GM20431 (cell line): ENCODE data around the gene PLAC9.

Experiments used
- in situ Hi-C: fragments of 300-500 bp; cut with MseI, MboI; formaldehyde crosslinking; loops from one replicate; pipeline ENCODE4 v1.15.0; 2020; ENCODE audit warnings: low sequenced_read_pairs; ENCODE audit not compliant: unreplicated experiment

The PLAC9 gene

GRCh38 chr10:80158126-80158525 lies 25.6 kb downstream of the PLAC9 start:
- in situ Hi-C loops: no loop called here

DNA sequence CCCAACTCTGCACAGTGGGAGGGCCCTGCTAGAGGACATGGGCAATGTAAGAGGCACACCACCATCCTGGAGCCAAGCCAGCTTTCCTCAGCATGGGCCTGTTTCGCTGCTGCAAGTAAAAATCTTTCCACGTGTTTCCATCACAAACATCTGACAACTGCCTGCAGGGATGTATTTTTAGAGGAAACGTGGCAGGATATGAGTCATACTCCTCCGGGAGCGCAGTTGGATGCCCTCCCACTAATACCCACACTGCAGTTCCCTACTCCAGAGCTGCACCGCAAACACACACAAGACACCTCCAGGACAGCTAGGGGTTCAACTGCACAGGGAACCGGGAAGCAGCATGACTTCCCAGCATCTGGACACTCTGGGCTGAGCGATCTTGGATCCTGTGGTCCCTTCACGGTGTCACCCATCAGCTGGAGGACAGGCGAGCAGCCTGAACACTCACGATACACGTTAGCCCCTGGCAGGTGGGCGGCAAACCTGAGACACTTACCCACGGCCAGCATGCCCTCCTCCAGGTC lies 26.1 kb downstream of the PLAC9 start:
- in situ Hi-C loops: no loop called here

DNA sequence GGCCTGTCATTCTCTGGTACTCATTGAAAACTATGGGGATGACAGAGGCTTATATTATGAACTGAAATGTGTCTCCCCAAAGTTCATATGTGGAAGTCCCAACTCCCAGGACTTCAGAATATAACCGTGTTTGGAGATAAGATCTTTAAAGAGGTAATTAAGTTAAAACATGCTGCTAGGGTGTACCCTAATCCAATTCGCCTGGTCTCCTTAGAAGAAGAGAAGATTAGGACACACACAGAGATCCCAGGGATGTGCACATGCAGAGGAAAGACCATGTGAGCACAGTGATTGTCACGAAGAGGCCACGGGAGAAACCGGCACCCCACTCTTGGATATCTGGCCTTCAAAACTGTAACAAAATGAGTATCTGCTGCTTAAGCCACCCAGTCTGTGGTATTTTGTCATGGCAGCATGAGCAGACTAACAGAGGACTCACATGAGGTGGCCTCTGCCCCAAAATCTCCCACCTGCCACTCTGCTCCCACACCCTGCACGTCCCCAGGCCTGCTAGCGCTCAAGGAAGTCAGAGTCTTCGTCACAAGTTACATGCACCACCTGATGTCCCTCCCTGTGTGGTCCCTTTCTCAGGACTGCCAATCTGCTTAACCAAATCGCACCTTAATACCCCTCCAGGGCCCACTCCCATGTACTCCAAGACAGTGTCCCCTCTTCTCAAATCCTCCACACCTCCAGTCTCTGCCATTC lies 26.8 kb downstream of the PLAC9 start:
- in situ Hi-C loops: no loop called here

DNA sequence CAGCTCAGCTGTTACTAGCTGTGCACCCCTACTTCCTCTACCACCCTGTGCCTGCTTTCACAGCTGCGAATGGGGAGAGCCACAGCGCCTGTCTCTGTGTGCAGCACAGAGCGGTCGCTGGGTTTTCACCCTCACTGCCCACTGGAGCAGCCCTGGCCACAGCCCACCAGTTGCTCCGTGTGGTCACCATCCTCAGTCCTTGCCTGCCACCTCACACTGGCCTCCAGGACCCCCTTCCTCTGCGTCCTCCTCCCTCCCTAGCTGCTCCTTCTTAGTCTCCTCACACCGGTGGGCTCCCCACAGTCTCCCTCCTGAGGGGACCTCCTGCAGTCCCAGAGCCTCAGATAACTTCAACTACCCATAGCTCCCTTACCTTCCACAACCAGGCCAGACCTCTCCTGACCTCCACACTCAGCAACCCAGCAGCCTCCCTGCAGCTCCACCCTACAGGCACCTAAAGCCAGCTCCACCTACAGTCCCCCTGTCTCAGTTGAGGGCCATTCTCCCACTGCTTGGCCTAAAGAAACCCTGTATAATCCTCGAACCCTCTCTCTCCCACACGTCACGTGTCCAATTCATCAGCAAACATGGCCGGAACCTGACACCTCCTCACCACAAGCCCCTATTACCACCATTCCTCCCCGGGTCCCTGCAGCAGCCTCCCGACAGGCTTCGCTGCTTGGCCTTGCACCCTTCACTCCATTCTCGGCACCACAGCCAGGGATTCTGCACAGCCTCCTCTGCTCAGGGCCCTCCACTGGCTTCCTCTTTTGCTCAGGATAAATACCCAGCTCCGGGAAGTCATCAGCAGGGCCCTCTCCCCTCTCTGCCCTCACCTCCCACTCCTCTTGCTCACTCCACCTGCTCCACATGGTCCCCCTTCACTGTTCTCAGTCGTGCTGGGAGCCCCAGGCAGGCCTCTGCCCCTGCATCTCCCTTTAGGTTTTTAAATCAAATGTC lies 28.1 kb downstream of the PLAC9 start:
- in situ Hi-C loops: no loop called here

- in situ Hi-C loops: no loop called here
Observed at GRCh38 chr10:80161321-80162083, 29.0 kb downstream of the PLAC9 start.

DNA sequence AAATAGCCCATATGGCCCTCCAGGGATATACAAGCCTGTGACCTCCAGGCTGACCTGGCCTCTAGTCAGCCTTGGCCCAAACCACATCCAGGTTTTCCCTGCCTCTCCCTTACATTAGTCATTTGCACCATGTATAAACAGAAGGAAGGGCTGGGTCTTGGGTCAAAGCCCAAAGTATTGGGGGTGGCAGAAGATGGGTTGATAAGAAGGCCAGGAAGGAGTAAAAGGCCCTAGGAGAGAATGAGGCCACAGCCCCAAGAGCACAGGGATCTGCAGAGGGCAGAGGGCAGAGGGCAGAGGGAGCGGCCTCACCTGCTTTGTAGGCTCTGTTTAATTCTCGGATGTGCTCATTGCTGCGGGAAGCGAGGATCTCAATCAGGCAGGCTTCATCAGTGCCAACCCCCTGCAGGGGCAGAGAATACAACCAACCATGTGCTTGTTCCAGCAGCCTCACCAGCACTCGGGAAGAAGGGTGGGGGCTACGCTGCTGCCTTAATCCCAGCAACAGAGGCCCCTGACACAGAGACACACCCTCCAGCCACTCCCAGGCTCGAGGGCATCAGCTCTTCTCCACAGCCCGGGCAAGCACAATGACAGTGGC lies 31.3 kb downstream of the PLAC9 start:
- in situ Hi-C loops: no loop called here

GRCh38 chr10:80164596-80164995 lies 32.1 kb downstream of the PLAC9 start:
- in situ Hi-C loops: no loop called here

- in situ Hi-C loops: no loop called here
Observed at GRCh38 chr10:80165173-80165572, 32.6 kb downstream of the PLAC9 start.

DNA sequence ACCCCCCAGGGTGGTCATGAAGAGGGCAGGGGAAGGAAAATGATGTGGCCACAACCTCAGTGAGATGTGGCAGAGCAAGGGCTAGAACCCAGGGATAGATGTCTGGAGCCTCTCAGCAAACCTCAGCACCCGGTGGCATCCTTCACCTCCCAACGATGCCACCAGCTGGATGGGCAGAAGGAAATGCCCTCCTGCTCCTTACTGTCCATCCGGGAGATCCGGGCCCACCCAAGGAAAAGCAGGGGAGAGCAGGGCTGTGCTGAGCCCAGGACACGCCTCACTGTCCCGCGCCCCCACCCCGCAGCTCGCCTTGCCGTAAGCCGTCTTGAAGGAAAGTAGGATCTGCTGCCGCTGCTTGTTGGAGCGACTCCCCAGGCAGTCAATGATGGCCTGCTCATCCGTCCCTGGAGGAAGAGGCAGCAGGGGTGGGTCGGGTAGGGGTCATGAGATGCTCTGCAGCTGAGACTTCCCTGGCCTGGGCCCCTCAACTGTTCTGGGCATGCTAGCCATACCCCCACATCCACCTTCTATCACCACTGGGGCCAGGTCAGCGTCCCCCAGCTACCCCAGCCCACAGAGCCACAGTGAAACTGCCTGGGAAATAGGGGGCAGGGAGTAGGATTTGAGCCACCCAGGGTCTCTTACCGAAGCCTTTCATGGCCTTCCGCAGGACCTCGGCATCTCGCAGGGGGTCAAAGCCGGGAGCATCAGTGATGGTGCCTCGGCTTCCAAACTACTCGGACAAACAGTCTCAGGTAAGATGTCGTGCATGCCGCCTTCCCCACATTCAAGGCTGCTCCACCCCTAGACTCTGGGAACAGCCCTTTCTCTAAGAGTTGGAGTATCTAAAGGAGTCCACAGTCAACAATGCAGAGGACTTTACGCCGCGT lies 34.3 kb downstream of the PLAC9 start:
- in situ Hi-C loops: no loop called here

DNA sequence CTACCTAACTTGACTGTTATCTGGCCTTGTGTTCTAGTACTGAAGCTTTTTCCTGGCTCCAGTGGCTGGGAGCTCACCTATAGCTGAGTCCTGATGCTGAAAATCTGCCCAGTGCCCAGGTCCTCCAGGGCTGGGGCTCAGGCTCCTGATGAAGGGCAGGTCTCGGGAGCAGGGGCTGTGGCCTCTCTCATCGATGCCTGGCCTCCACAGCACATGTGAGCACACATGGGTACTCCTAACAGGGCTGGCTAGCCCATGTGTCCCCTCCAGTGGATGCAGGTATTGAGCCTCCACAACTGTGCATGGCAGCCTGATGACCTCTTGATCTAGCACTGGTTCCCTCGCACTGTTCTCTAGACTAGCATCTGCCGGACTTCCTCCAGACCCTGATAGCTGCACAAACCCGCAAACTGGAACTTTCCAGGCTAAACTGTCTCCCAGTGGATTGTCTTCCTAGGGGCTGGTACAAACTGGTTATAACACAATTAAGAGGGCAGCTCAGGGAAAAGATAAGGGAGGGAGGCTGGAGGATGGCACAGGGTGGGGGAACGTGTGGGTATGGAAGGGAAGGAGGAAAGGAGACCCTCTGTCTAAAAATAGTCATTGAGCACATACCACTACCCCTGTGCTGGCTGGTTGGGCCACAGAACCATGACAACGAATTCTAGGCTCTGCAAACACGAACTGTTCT lies 35.1 kb downstream of the PLAC9 start:
- in situ Hi-C loops: no loop called here

DNA sequence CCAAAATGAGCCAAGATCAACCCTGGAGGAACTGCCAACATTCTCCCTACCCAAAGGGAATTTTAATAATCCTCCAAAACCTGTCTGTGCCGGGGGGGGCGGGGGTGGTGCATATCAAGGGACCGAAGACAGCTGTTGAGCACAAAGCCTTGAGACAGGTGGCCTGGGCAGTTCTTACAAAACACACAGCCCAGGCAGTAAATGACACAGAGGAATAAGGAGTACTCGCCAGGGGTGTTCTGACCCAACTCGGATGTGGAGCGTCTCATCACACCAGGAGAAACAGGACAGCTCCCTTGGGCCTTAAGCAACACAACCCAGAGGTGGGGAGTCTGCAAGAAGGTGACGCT lies 35.6 kb downstream of the PLAC9 start:
- in situ Hi-C loops: no loop called here

GRCh38 chr10:80168679-80169380 lies 36.3 kb downstream of the PLAC9 start:
- in situ Hi-C loops: no loop called here

DNA sequence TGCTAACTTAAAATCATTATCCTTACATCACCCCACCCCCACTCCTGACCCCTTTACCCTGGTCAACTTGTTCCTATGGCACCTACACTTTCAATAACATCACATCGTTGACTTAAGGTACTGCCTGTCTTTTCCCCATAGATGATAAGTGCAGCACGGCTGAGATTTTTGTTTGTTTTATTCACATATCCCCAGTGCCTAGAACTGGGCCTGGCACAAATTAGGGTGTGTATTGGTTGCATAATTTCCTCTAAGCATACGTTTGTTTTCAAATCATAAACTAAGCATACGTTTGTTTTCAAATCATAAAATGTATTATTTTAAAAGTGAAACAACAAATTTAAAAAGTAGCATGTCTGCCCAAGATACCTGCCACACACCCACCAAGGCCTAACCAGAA lies 37.5 kb downstream of the PLAC9 start:
- in situ Hi-C loops: no loop called here

GRCh38 chr10:80170641-80171040 lies 38.1 kb downstream of the PLAC9 start:
- in situ Hi-C loops: no loop called here

DNA sequence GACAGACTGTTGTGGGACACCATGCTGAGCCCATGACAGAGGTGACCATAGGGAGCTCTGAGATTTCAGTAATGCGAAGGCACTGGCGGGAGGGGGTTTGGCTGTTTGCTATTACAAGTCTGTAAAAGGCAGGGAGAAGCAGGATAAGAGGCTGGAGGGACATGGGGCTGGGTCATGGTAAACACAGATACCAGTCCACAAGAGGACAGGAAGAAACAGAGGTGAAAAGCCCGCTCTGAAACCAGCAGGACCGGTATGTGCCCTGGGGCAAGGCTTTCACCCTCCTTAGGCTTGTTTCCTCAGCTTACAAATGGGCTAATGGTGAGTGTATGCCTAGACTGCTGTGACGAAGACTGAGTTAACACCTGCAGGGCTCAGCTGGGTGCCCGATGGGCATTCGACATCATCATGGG lies 38.7 kb downstream of the PLAC9 start:
- in situ Hi-C loops: no loop called here

DNA sequence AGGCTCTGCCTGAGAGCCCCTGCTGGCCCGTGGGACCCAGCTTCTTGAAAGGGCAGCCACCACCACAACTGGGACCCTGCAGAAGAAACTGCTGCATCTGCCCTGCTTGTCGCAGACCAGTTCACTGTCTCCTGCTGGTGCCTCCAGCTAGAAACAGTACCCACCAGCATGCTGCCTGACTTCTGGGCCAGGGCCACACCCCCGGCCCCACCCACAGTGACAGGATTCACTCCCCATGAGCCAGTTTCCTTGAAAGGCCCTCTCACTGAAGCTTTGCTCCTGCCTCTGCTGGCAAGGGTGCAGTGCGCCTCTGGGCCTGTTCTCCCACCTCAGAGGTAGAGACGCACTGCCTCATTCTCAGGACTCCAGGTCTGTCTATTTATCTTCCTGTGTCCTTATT lies 40.4 kb downstream of the PLAC9 start:
- in situ Hi-C loops: no loop called here

DNA sequence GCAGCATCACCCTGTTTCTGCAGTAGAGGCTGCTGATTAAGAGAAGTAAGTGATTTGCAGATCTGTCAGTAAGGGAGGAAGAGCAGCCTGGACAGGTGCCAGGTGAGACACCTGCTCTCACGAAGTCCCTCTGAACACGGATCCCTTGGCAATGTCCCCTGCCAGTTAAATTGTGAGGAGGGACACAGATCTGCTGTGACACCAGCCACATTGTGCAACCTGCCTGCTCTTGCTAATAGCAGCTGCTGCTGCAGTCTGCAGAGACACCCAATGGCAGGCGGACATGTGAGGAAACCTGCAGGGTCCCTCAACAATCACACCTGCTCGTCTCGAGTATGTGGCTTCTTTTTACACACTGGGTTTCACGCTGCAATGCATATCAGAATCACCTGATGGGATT lies 40.9 kb downstream of the PLAC9 start:
- in situ Hi-C loops: no loop called here
